SK-N-SH treated with all-trans-retinoic acid at 6 μM for 48 hours (cell line): ENCODE results near the gene SHC3.

Experiments used
- ARNTL ChIP-seq: fragments of 450-650 bp; formaldehyde crosslinking; IDR thresholded peaks from 2 replicates; pipeline ENCODE4 v1.5.0; 2020; ENCODE audit warnings: low read depth, mild to moderate bottlenecking, moderate library complexity, borderline replicate concordance
- BACH2 ChIP-seq: fragments of 250-450 bp; sonication (Bioruptor Pico); IDR thresholded peaks from 2 replicates; pipeline ENCODE4 v1.9.0; 2021; ENCODE audit warnings: mild to moderate bottlenecking, borderline replicate concordance
- CSDC2 ChIP-seq: fragments of 250-450 bp; sonication (Bioruptor Pico); IDR thresholded peaks from 2 replicates; pipeline ENCODE4 v1.5.0; 2020; ENCODE audit warnings: mild to moderate bottlenecking, moderate library complexity
- ESRRG ChIP-seq: fragments of 250-450 bp; sonication (Bioruptor Pico); IDR thresholded peaks from 2 replicates; pipeline ENCODE4 v1.6.1; 2021; ENCODE audit warnings: mild to moderate bottlenecking
- OSR1 ChIP-seq: fragments of 250-450 bp; sonication (Bioruptor Pico); IDR thresholded peaks from 2 replicates; pipeline ENCODE4 v1.8.0; 2022; ENCODE audit warnings: moderate library complexity, mild to moderate bottlenecking, inconsistent platforms
- PPARA ChIP-seq: fragments of 250-450 bp; sonication (Bioruptor Pico); IDR thresholded peaks from 2 replicates; pipeline ENCODE4 v1.5.0; 2020; ENCODE audit warnings: mild to moderate bottlenecking, borderline replicate concordance
- SNAI2 ChIP-seq: fragments of 250-450 bp; sonication (Bioruptor Pico); IDR thresholded peaks from 2 replicates; pipeline ENCODE4 v1.5.0; 2020; ENCODE audit warnings: mild to moderate bottlenecking, moderate library complexity
- ZFP3 ChIP-seq: fragments of 250-450 bp; sonication (Bioruptor Pico); IDR thresholded peaks from 2 replicates; pipeline ENCODE4 v1.5.0; 2020; ENCODE audit warnings: mild to moderate bottlenecking, moderate library complexity
- ZNF70 ChIP-seq: fragments of 450-650 bp; formaldehyde crosslinking; IDR thresholded peaks from 2 replicates; pipeline ENCODE4 v1.5.0; 2020; ENCODE audit warnings: mild to moderate bottlenecking, moderate library complexity
- TF ChIP-seq, protein P1 (sequence below): fragments of 250-450 bp; sonication (Bioruptor Pico); IDR thresholded peaks from 2 replicates; pipeline ENCODE4 v1.8.0; 2020; ENCODE audit warnings: mild to moderate bottlenecking, moderate library complexity, borderline replicate concordance
- TF ChIP-seq, protein P2 (sequence below): fragments of 250-450 bp; sonication (Bioruptor Pico); IDR thresholded peaks from 2 replicates; pipeline ENCODE4 v1.5.1; 2020; ENCODE audit warnings: low read depth, mild to moderate bottlenecking, moderate library complexity
- TF ChIP-seq, protein P3 (sequence below): fragments of 250-450 bp; sonication (Bioruptor Pico); IDR thresholded peaks from 2 replicates; pipeline ENCODE4 v1.5.1; 2021; ENCODE audit warnings: mild to moderate bottlenecking, moderate library complexity

DNA sequence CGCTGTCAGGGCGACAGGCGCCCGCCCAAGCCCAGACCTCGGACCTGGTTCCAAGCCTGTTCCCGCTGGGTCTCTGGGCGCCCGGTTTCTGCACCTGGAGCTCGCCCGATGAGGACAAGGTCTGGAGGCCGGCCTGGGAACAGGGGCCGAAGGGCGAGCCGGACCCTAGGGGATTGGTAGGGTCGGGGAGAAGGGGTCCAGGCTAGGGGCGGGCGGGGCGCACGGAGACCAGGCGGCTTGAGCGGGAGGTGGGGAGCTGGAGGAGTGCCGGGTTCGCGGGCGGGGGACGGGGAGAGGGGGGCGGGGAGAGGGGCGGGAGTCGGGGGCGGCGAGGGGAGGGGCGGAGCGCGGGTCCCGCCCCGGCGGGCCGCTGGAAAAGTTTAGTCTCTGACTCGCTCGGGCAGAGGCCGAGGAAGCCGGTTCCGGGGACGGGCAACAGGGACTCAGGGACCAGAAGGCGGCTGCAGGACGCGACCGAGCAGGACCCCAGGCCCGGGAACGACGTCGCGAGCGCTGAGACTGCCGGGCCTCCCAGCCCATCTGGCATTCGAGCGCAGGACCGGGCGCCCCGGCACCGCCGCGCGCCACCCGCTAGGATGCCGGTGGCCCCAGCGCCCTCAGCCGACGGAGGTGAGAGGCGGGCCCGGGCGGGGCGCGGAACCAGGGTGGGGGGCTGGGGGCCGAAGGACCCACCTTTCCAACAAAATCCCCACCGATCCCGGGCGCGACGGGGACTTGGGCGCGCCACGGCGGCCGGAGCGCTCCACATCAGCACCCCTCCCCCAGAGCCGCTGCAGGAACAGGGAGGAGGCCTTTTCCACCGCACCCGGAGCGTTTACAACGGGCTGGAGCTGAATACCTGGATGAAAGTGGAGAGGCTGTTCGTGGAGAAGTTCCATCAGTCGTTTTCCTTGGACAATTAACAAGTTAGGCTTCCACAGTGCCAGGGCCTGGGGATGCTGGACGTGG is 187.3 kb downstream of the SHC3 start, which contains the start of gene S1PR3:
- no peak for TF ChIP-seq SNAI2
- TF ChIP-seq CSDC2 (CRISPR knock-in tag): no peak
- no peak for TF ChIP-seq ARNTL (CRISPR knock-in tag)
- TF ChIP-seq, protein P1, sequence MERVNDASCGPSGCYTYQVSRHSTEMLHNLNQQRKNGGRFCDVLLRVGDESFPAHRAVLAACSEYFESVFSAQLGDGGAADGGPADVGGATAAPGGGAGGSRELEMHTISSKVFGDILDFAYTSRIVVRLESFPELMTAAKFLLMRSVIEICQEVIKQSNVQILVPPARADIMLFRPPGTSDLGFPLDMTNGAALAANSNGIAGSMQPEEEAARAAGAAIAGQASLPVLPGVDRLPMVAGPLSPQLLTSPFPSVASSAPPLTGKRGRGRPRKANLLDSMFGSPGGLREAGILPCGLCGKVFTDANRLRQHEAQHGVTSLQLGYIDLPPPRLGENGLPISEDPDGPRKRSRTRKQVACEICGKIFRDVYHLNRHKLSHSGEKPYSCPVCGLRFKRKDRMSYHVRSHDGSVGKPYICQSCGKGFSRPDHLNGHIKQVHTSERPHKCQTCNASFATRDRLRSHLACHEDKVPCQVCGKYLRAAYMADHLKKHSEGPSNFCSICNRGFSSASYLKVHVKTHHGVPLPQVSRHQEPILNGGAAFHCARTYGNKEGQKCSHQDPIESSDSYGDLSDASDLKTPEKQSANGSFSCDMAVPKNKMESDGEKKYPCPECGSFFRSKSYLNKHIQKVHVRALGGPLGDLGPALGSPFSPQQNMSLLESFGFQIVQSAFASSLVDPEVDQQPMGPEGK: no peak
- TF ChIP-seq PPARA: no peak
- TF ChIP-seq, protein P2, sequence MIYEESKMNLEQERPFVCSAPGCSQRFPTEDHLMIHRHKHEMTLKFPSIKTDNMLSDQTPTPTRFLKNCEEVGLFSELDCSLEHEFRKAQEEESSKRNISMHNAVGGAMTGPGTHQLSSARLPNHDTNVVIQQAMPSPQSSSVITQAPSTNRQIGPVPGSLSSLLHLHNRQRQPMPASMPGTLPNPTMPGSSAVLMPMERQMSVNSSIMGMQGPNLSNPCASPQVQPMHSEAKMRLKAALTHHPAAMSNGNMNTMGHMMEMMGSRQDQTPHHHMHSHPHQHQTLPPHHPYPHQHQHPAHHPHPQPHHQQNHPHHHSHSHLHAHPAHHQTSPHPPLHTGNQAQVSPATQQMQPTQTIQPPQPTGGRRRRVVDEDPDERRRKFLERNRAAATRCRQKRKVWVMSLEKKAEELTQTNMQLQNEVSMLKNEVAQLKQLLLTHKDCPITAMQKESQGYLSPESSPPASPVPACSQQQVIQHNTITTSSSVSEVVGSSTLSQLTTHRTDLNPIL (CRISPR knock-in tag): no peak
- no peak for TF ChIP-seq OSR1 (CRISPR knock-in tag)
- TF ChIP-seq BACH2 (CRISPR knock-in tag): no peak
- TF ChIP-seq ZNF70 (CRISPR knock-in tag): no peak
- TF ChIP-seq, protein P3, sequence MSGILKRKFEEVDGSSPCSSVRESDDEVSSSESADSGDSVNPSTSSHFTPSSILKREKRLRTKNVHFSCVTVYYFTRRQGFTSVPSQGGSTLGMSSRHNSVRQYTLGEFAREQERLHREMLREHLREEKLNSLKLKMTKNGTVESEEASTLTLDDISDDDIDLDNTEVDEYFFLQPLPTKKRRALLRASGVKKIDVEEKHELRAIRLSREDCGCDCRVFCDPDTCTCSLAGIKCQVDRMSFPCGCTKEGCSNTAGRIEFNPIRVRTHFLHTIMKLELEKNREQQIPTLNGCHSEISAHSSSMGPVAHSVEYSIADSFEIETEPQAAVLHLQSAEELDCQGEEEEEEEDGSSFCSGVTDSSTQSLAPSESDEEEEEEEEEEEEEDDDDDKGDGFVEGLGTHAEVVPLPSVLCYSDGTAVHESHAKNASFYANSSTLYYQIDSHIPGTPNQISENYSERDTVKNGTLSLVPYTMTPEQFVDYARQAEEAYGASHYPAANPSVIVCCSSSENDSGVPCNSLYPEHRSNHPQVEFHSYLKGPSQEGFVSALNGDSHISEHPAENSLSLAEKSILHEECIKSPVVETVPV (CRISPR knock-in tag): no peak
- no peak for TF ChIP-seq ZFP3 (CRISPR knock-in tag)
- TF ChIP-seq ESRRG (CRISPR knock-in tag): no peak
